Central memory CD8-positive, alpha-beta T cell (primary cell): ENCODE data around the gene CCNL1.
A peak's percentile ranks its signal among the peaks of the same experiment; 100 is the strongest.
"Not testable (repeated sequence)": the region's sequence is repeated elsewhere in the genome, so short reads cannot be mapped to it uniquely, and the experiment has no call there.

Source experiments
- ATAC-seq: fragments of 150-1000 bp; cut with Tn5 transposase; replicated peaks from 2 replicates; pipeline ENCODE4 v1.10.0; 2022; ENCODE audit warnings: mild to moderate bottlenecking, moderate FRiP score, moderate number of reproducible peaks; ENCODE audit not compliant: poor library complexity, severe bottlenecking; ENCODE audit errors: extremely low read depth
- DNase-seq, 2 donors: peaks; one replicate each; pipeline ENCODE4 v3.0.0; 2021; ENCODE audit warnings: low spot score in 2 of 2
- H3K27ac Mint-ChIP-seq: one replicate; pipeline ENCODE4 v1.8.0; 2022; ENCODE audit warnings: low read depth, mild to moderate bottlenecking, moderate library complexity, mixed read lengths
- H3K27me3 Mint-ChIP-seq: one replicate; pipeline ENCODE4 v1.8.0; 2022; ENCODE audit warnings: mixed read lengths
- H3K36me3 Mint-ChIP-seq: one replicate; pipeline ENCODE4 v1.8.0; 2022; ENCODE audit warnings: mild to moderate bottlenecking, moderate library complexity, mixed read lengths; ENCODE audit not compliant: insufficient read depth
- H3K4me1 Mint-ChIP-seq: one replicate; pipeline ENCODE4 v1.8.0; 2022; ENCODE audit warnings: mixed read lengths
- H3K4me3 Mint-ChIP-seq: one replicate; pipeline ENCODE4 v1.8.0; 2022; ENCODE audit warnings: mild to moderate bottlenecking, moderate library complexity, mixed read lengths
- H3K9me3 Mint-ChIP-seq: one replicate; pipeline ENCODE4 v1.8.0; 2022; ENCODE audit warnings: mixed read lengths

CCNL1 gene

GRCh38 chr3:157178503-157179364 is 18.8 kb upstream of the CCNL1 start:
- not testable (repeated sequence) for H3K4me3 Mint-ChIP-seq, H3K27ac Mint-ChIP-seq, H3K27me3 Mint-ChIP-seq, DNase-seq, H3K9me3 Mint-ChIP-seq, ATAC-seq
- Mint-ChIP-seq H3K4me1 (peaks cover 34% of the 10 kb centered on the region), H3K36me3 (peaks cover 16% of the 10 kb centered on the region)

GRCh38 chr3:157177801-157178453 is 18.0 kb upstream of the CCNL1 start:
- not testable (repeated sequence) for H3K9me3 Mint-ChIP-seq, DNase-seq, H3K4me3 Mint-ChIP-seq, H3K27me3 Mint-ChIP-seq, ATAC-seq
- Mint-ChIP-seq H3K4me1 (peaks cover 27% of the 10 kb centered on the region), H3K36me3 (peaks cover 14% of the 10 kb centered on the region), H3K27ac (peak overlapping the region; percentile 32)

- Mint-ChIP-seq H3K27ac (peak overlapping the region; percentile 71), H3K4me3 (peak overlapping the region; percentile 7), H3K27me3 (no peaks in the 10 kb centered on the region), H3K9me3 (no peaks in the 10 kb centered on the region), H3K36me3 (peaks cover 14% of the 10 kb centered on the region), H3K4me1 (peaks cover 27% of the 10 kb centered on the region)
- no peak for ATAC-seq
- no peak for DNase-seq
Observed at GRCh38 chr3:157176934-157177333, 17.0 kb upstream of the CCNL1 start.

GRCh38 chr3:157175691-157176507 is 16.0 kb upstream of the CCNL1 start:
- DNase-seq = no peak
- Mint-ChIP-seq H3K27me3 (no peaks in the 10 kb centered on the region), H3K27ac (peak overlapping the region; percentile 94), H3K4me3 (peak overlapping the region; percentile 80), H3K4me1 (peaks cover 27% of the 10 kb centered on the region), H3K36me3 (peaks cover 14% of the 10 kb centered on the region), H3K9me3 (no peaks in the 10 kb centered on the region)
- no peak for ATAC-seq

- peak overlapping the region; percentile 80 for H3K4me3 Mint-ChIP-seq
- no peaks in the 10 kb centered on the region for H3K27me3 Mint-ChIP-seq
- H3K9me3 Mint-ChIP-seq = no peaks in the 10 kb centered on the region
- H3K4me1 Mint-ChIP-seq = peaks cover 27% of the 10 kb centered on the region
- DNase-seq = peak; percentile 91 to 97
- H3K27ac Mint-ChIP-seq = peak overlapping the region; percentile 94
- peaks cover 14% of the 10 kb centered on the region for H3K36me3 Mint-ChIP-seq
- peak; percentile 95 for ATAC-seq
Observed at GRCh38 chr3:157174649-157175498, 14.9 kb upstream of the CCNL1 start.

- H3K9me3 Mint-ChIP-seq = no peaks in the 10 kb centered on the region
- DNase-seq (no peak), ATAC-seq (peak; percentile 1)
- peak overlapping the region; percentile 94 for H3K27ac Mint-ChIP-seq
- H3K27me3 Mint-ChIP-seq = no peaks in the 10 kb centered on the region
- peak overlapping the region; percentile 80 for H3K4me3 Mint-ChIP-seq
- peaks cover 27% of the 10 kb centered on the region for H3K4me1 Mint-ChIP-seq
- peaks cover 14% of the 10 kb centered on the region for H3K36me3 Mint-ChIP-seq
Observed at GRCh38 chr3:157174290-157174648, 14.3 kb upstream of the CCNL1 start.

GRCh38 chr3:157173343-157173742 is 13.4 kb upstream of the CCNL1 start:
- DNase-seq, H3K27me3 Mint-ChIP-seq, H3K9me3 Mint-ChIP-seq, H3K27ac Mint-ChIP-seq, H3K4me3 Mint-ChIP-seq, ATAC-seq: not testable (repeated sequence)
- H3K36me3 Mint-ChIP-seq = peaks cover 14% of the 10 kb centered on the region
- H3K4me1 Mint-ChIP-seq = peaks cover 27% of the 10 kb centered on the region

GRCh38 chr3:157172746-157173145 is 12.8 kb upstream of the CCNL1 start:
- Mint-ChIP-seq H3K36me3 (peaks cover 12% of the 10 kb centered on the region), H3K27ac (no peak overlapping the region), H3K4me1 (peaks cover 25% of the 10 kb centered on the region), H3K27me3 (no peaks in the 10 kb centered on the region), H3K4me3 (no peak overlapping the region), H3K9me3 (no peaks in the 10 kb centered on the region)
- DNase-seq (no peak), ATAC-seq (no peak)

GRCh38 chr3:157170861-157171260 is 10.9 kb upstream of the CCNL1 start:
- Mint-ChIP-seq H3K27me3 (no peaks in the 10 kb centered on the region), H3K9me3 (no peaks in the 10 kb centered on the region), H3K36me3 (peaks cover 12% of the 10 kb centered on the region), H3K4me3 (no peak overlapping the region), H3K4me1 (peaks cover 11% of the 10 kb centered on the region), H3K27ac (no peak overlapping the region)
- no peak for DNase-seq
- no peak for ATAC-seq

- Mint-ChIP-seq H3K36me3 (no peaks in the 10 kb centered on the region), H3K4me3 (no peak overlapping the region), H3K9me3 (no peaks in the 10 kb centered on the region), H3K27ac (no peak overlapping the region), H3K4me1 (no peaks in the 10 kb centered on the region), H3K27me3 (no peaks in the 10 kb centered on the region)
- DNase-seq (no peak), ATAC-seq (no peak)
Observed at GRCh38 chr3:157167371-157168042, 7.6 kb upstream of the CCNL1 start.

GRCh38 chr3:157166561-157166960 is 6.6 kb upstream of the CCNL1 start:
- H3K4me3 Mint-ChIP-seq = no peak overlapping the region
- no peaks in the 10 kb centered on the region for H3K36me3 Mint-ChIP-seq
- DNase-seq (no peak), ATAC-seq (no peak)
- no peaks in the 10 kb centered on the region for H3K9me3 Mint-ChIP-seq
- peaks cover under 1% of the 10 kb centered on the region for H3K4me1 Mint-ChIP-seq
- H3K27me3 Mint-ChIP-seq = no peaks in the 10 kb centered on the region
- H3K27ac Mint-ChIP-seq = no peak overlapping the region
